HEK293T (cell line): Measurements from ENCODE around the gene HSDL2.

Experiments
- ARNT ChIP-seq: fragments of 450-650 bp; IDR thresholded peaks from 2 replicates; pipeline ENCODE4 v1.6.1; 2017; ENCODE audit warnings: mild to moderate bottlenecking
- BHLHE40 ChIP-seq: fragments of 450-650 bp; IDR thresholded peaks from 2 replicates; pipeline ENCODE4 v1.6.1; 2016; ENCODE audit warnings: mild to moderate bottlenecking, moderate library complexity, borderline replicate concordance
- CTBP1 ChIP-seq: fragments of 450-650 bp; IDR thresholded peaks from 2 replicates; pipeline ENCODE4 v1.6.1; 2016; ENCODE audit warnings: borderline replicate concordance
- ELF4 ChIP-seq: fragments of 450-650 bp; IDR thresholded peaks from 2 replicates; pipeline ENCODE4 v1.6.1; 2017; ENCODE audit warnings: antibody characterized with exemption
- FOXA1 ChIP-seq: fragments of 450-650 bp; IDR thresholded peaks from 2 replicates; pipeline ENCODE4 v1.6.1; 2016; ENCODE audit warnings: mild to moderate bottlenecking
- FOXK2 ChIP-seq: fragments of 450-650 bp; IDR thresholded peaks from 2 replicates; pipeline ENCODE4 v1.6.1; 2016; ENCODE audit warnings: mild to moderate bottlenecking
- FOXM1 ChIP-seq: fragments of 450-650 bp; IDR thresholded peaks from 2 replicates; pipeline ENCODE4 v1.6.1; 2017; ENCODE audit warnings: mild to moderate bottlenecking, borderline replicate concordance
- LEF1 ChIP-seq: fragments of 450-650 bp; IDR thresholded peaks from 2 replicates; pipeline ENCODE4 v1.6.1; 2017; ENCODE audit warnings: mild to moderate bottlenecking, borderline replicate concordance
- NFRKB ChIP-seq: fragments of 450-650 bp; IDR thresholded peaks from 2 replicates; pipeline ENCODE4 v1.6.1; 2016; ENCODE audit warnings: mild to moderate bottlenecking, moderate library complexity
- SP1 ChIP-seq: fragments of 450-650 bp; IDR thresholded peaks from 2 replicates; pipeline ENCODE4 v1.6.1; 2017
- SUZ12 ChIP-seq: fragments of 450-650 bp; IDR thresholded peaks from 2 replicates; pipeline ENCODE4 v1.6.1; 2016; ENCODE audit warnings: mild to moderate bottlenecking
- ZNF384 ChIP-seq: fragments of 450-650 bp; IDR thresholded peaks from 2 replicates; pipeline ENCODE4 v1.6.1; 2016

- TF ChIP-seq CTBP1 (no peak), FOXM1 (no peak), LEF1 (no peak), FOXA1 (no peak), ZNF384 (no peak), SUZ12 (no peak), ELF4 (no peak), SP1 (no peak), ARNT (no peak), FOXK2 (no peak), NFRKB (no peak), BHLHE40 (no peak)
These were observed 99.3 kb downstream of the HSDL2 start for GRCh38 chr9:112479221-112479620.
